ENCODE data around the gene TBXAS1. TPM values are rescaled to one million over a fixed set of nuclear protein-coding genes. Genes with fewer than 3 reads are reported as not detected.
"Not testable (repeated sequence)": the region's sequence is repeated elsewhere in the genome, so short reads cannot be mapped to it uniquely, and the experiment has no call there.

The TBXAS1 gene
- polyA plus RNA-seq, 12 donors = 2.5 to 5.8 (median 3.9) TPM; not detected in 2

- DNase-seq = no peak
These were observed 85.5 kb downstream of the TBXAS1 start for GRCh38 chr7:139914306-139915267.

DNA sequence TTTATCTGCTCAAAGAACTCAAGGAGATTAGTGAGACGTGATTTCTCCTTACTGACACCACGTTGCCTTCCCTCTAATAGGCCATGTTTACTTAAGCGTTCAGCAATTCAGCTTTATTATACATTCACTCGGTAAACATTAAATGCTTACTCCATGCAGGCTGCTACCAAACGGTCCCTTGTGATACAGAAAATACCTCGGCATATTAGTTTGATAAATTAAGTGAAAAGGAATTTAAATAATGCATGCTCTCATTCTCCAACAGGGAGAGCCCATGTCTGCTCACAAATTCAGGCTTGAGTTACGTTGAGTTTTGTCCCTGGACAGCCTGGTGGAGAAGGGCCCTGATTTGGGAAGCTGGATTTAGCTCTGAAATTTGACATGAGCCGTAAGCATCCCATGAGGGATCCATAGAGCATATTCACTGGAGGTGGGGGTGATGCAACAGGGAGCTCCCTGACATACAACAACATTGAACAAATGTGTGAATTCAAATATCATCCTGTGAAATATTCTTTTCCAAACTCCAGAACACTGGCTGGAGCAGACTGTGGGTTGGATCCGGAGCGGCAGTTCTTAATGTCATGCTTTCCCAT, 86.3 kb downstream of the TBXAS1 start:
- no peak for DNase-seq

DNA sequence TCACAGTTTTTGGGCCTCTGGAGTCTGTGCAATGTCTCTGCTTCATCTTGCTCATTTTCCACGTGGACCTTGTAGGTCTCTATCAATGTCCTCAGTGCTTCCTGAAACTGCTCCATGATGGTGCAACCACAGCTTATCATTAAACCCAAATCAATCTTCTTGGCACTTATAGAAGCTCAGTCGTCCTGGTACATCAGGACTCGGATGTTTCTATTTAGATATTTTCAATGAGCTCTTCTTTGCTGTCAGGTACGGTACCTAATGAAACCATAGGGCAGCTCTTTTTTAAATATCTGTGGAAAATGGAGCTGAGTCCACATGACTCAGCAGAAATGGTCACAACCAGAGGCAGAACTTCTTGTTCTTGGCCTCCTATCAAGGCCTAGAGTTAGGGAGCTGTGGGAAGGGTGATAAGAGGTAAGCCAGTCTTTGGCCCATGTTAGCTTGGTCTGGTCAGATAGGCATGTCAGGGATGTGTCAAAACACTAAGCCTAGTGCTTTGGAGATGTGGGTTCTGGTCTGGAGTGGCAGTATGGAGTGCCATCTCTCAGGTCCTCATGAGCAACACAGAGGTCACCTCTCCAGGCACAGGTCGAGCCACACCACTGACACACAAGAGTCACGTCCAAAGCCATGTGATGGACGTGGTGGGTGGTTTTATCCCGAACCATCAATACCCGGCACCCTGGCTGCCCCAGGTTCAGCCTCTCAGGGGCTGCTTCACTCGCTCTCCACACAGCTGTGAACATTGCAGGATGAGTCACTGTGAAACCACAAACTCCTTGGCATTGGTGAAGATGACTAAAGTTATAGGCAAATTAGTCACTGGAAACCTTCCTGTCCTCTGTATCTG, 87.0 kb downstream of the TBXAS1 start:
- DNase-seq = no peak

DNA sequence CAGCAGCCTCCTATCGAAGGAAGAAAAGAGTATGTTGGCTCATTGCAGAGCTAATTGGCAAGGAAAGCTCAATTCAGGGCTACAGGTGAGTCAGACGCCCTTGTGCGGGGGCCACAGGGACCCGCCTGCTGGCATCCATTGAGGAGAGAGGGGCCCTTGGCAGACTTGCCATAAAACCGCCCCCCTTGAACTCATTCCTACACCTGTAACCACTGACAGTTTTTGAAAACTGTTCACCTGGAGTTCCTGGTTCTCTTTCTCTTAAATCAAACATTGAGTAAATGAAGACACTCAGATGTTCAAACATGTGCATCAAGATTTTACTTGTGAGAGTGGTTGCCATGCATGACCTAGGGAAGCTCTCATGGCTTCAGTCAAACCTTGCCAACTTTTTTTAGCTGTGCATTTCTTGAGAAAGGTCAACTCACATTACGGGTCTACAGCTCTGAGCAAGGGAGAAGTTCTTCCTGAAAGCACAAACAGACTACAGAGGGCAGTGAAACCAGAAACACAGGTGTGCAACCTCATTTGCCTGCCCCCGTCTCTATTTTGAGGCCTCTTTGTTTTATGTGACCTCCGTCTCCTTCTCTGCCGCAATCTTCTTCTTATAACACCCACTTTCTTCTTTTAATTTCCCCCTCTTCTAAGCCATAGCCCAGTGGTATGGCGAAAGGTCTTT, 87.8 kb downstream of the TBXAS1 start:
- DNase-seq = no peak

DNA sequence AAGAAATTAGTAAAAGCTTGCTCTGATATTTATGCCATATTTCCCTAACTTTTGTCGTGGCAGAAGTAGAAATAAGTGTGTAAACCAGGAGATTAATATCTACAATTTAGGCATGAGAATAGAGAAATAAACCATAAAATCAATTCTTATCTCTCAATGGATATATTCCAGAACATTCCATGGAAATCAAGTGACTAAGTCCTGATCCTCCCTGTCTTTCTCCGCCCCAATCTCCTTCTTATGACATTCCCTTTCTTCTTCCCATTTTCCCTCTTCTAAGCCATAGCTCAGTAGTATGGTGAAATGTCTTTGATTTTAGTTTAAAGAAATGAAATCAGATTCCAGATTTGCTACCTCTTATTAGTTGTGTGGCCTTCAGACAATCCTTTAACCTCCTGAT, 88.8 kb downstream of the TBXAS1 start:
- DNase-seq = no peak

GRCh38 chr7:139918480-139918879, 89.4 kb downstream of the TBXAS1 start:
- DNase-seq = no peak

DNA sequence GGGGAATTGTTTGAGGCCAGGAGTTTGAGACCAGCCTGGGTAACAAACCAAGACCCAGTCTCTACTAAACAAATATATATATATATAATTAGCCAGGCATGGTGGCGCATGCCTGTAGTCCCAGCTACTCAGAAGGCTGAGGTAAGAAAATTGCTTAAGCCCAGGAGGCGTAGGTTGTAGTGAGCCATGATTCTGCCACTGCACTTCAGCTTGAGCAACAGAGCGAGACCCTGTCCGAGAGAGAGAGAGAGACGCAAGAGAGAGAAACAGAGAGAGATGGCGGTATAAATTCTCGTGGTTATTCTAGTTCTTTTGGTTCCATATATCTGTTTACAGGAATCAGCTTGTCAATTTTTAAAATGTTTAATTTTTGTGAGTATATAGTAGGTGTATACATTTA, 94.0 kb downstream of the TBXAS1 start:
- no peak for DNase-seq

GRCh38 chr7:139924461-139924860, 95.4 kb downstream of the TBXAS1 start:
- no peak for DNase-seq

- not testable (repeated sequence) for DNase-seq
These were observed 100.2 kb downstream of the TBXAS1 start for GRCh38 chr7:139929221-139929620.

DNA sequence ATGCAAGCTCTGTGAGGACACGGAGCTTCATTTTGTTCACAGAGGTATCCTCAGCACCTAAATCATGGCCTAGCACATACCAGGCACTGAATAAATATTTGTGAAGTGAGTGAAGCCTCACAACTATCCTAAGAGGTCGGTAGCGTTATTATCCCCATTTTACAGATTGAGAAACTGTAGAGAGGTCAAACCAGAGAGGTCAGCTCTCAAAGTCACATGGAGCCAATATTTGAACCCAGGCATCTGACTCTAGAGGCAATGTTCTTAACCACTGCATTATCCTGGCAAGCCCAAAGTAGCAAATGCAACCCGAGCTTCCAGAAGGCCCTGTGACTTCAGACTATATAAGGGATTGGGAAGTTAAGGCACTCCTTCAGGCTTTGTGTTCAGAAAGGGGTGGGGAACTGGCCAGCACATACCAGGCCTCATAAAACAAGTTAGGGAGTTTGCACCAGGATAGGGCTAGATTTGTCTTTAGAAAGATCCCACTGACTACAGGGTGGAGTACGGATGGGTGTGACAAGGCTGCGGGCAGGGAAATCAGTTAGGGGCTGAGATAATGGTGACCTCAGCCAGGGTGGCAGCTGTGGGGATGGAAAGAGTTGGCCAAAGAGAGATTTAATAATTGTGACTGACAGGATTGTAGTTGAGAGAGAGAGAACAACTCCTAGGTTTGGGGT, 101.4 kb downstream of the TBXAS1 start:
- DNase-seq = no peak

GRCh38 chr7:139931190-139931934, 102.3 kb downstream of the TBXAS1 start:
- DNase-seq = no peak

- no peak for DNase-seq
These were observed 103.5 kb downstream of the TBXAS1 start for GRCh38 chr7:139932531-139932930.

GRCh38 chr7:139936760-139937310, 107.8 kb downstream of the TBXAS1 start:
- no peak for DNase-seq

- no peak for DNase-seq
These were observed 108.7 kb downstream of the TBXAS1 start for GRCh38 chr7:139937715-139938114.

GRCh38 chr7:139940866-139941265, 111.8 kb downstream of the TBXAS1 start:
- DNase-seq = no peak

DNA sequence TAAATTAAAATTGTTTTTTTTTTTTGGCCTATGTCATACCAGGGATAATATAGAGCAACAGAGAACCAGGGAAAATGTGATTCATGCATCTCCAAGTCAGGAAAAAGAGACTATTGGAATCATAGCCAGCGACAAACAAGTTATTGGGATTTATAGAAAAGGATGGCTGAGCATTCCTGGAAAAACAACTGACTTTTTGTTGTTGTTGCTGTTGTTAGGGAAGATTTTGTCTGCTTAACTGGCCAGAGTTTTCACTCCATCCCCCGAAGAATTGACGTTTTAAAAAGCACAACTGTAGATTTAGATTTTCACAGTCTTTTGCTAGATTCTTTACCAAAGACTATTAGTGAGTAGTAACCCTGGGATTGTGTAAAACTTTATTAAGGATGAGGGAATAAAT, 112.4 kb downstream of the TBXAS1 start:
- no peak for DNase-seq

- DNase-seq = no peak
These were observed 112.8 kb downstream of the TBXAS1 start for GRCh38 chr7:139941866-139942265.

GRCh38 chr7:139942636-139943035, 113.6 kb downstream of the TBXAS1 start:
- DNase-seq = no peak

DNA sequence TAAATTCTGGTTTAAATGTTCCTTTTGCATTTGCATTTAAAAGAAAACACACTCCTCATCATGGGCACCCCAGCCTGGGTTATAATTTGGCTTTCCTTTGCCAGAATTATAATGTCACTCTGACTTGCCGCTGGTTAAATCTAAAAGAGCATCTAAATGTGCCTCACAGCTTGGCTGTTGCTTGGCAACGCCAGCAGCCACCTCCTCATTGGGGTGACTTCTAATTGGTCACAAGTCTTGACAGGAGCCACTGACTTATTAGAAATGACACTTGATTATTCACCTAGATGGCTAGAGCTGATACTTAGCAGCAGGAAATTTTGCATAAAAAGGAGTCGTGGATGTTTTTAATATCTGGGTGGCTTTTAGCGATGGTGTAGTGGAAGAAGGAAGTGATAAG, 114.3 kb downstream of the TBXAS1 start:
- DNase-seq = no peak

- DNase-seq = no peak
These were observed 115.2 kb downstream of the TBXAS1 start for GRCh38 chr7:139944248-139944647.
